ENCODE measurements around the gene EIF4E1B.

GRCh38 chr5:176625512-176625911 lies 5.0 kb upstream of the EIF4E1B start:
- TF ChIP-seq CTCF (IDR thresholded peaks at IDR 0.05) (no peak), POLR2A (IDR thresholded peaks at IDR 0.05) (no peak)
